Measurements from ENCODE around the gene DIP2C.

DIP2C gene

DNA sequence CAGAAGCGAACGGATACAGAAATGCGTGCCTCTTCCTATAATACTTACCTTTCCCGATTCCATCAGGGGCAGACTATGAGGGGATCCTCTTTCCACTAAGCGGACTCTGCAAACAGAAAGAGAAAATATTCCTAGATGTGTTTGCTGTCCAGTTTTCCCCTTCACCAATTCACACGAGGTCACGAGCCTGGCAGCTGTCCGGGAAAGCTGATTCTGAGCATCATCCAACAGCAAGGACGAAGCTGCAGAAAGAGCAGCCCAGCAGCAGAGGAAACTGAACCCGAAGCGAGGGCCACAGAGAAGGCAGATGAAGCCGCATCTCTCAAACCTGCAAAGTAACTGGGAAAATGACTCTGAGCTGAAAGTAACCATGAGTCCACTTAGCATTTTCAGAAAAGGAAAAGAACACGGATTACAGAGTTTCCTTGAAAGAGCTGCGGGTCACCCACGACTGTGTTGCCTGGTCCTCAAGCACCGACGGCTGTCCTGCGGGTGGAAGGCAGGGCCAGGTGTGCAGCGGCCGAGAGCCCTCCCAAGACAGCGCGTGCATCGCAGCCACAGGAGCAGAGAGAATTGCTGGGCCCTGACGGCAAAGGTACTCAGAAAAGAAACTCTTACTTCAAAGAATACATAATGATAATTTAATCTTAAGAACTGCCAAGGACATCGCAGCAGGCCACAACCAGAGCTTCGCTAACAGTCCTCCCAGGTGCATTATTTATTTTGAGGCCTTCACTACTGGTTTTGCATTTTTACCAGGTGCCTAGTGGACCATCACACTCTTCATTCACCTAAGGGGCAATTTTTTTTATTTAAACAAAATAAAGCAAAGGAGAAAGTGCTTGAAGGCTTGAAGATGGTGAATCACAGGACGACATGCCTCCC, 400.9 kb downstream of the DIP2C start:
- H3K27me3 ChIP-seq (ENCODE audit: insufficient read depth, low read length, poor library complexity, severe bottlenecking), result no peaks in the 10 kb centered on the region
- H3K4me3 ChIP-seq (ENCODE audit: low read length, poor library complexity, severe bottlenecking), result no peak overlapping the region
- no peak overlapping the region for H3K4me2 ChIP-seq (ENCODE audit: low read depth, low read length, poor library complexity, severe bottlenecking)
- no peaks in the 10 kb centered on the region for H3K9me3 ChIP-seq (ENCODE audit: insufficient read depth, low read depth, low read length)
- H3K79me2 ChIP-seq (ENCODE audit: insufficient read depth, low read length), result no peaks in the 10 kb centered on the region
- no peak overlapping the region for H2AFZ ChIP-seq (ENCODE audit: low read length)
- no peak for TF ChIP-seq EZH2phosphoT487 (IDR thresholded peaks at IDR 0.05; ENCODE audit: borderline replicate concordance)
- TF ChIP-seq, protein P1, sequence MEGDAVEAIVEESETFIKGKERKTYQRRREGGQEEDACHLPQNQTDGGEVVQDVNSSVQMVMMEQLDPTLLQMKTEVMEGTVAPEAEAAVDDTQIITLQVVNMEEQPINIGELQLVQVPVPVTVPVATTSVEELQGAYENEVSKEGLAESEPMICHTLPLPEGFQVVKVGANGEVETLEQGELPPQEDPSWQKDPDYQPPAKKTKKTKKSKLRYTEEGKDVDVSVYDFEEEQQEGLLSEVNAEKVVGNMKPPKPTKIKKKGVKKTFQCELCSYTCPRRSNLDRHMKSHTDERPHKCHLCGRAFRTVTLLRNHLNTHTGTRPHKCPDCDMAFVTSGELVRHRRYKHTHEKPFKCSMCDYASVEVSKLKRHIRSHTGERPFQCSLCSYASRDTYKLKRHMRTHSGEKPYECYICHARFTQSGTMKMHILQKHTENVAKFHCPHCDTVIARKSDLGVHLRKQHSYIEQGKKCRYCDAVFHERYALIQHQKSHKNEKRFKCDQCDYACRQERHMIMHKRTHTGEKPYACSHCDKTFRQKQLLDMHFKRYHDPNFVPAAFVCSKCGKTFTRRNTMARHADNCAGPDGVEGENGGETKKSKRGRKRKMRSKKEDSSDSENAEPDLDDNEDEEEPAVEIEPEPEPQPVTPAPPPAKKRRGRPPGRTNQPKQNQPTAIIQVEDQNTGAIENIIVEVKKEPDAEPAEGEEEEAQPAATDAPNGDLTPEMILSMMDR (conservative IDR thresholded peaks at IDR 0.05; ENCODE audit: low read length), result no peak
- H3F3A ChIP-seq (ENCODE audit: low read depth), result no peaks in the 10 kb centered on the region
- H3K9me2 ChIP-seq (replicated peaks; ENCODE audit: low read depth, low read length), result no peaks in the 10 kb centered on the region
- no peak overlapping the region for H3K9ac ChIP-seq (ENCODE audit: low read depth, low read length, poor library complexity, severe bottlenecking)
- no peaks in the 10 kb centered on the region for H3K36me3 ChIP-seq (ENCODE audit: insufficient read depth, low read length)
- H4K20me1 ChIP-seq (ENCODE audit: insufficient read depth, low read length, poor library complexity, severe bottlenecking), result no peaks in the 10 kb centered on the region
- H3K4me1 ChIP-seq (ENCODE audit: insufficient read depth, low read length, poor library complexity, severe bottlenecking), result peaks cover 6% of the 10 kb centered on the region

DNA sequence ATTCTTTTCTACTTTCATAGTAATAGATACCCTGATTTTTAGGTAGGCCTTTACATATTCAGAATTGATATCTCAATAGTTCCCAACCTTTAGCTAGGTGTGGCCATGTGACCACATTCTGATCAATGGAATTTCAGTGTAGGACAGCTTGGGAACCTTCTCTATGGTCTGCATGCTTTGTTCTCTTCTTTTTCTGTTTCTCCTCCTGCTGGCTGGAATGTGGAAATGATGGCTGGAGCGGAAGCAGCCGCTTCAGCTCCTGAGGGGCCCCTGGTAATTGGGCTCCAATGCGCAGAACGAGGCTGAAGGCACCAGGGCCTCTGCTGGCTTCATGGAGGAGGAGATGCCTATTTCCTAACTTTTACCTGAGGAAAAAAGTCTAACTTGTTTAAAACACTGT, 401.7 kb downstream of the DIP2C start:
- peaks cover 8% of the 10 kb centered on the region for H3K4me1 ChIP-seq (ENCODE audit: insufficient read depth, low read length, poor library complexity, severe bottlenecking)
- no peak overlapping the region for H3K4me3 ChIP-seq (ENCODE audit: low read length, poor library complexity, severe bottlenecking)
- H3K36me3 ChIP-seq (ENCODE audit: insufficient read depth, low read length), result no peaks in the 10 kb centered on the region
- no peak overlapping the region for H2AFZ ChIP-seq (ENCODE audit: low read length)
- H3K9me2 ChIP-seq (replicated peaks; ENCODE audit: low read depth, low read length), result no peaks in the 10 kb centered on the region
- H3K4me2 ChIP-seq (ENCODE audit: low read depth, low read length, poor library complexity, severe bottlenecking), result no peak overlapping the region
- no peaks in the 10 kb centered on the region for H3K27me3 ChIP-seq (ENCODE audit: insufficient read depth, low read length, poor library complexity, severe bottlenecking)
- H4K20me1 ChIP-seq (ENCODE audit: insufficient read depth, low read length, poor library complexity, severe bottlenecking), result no peaks in the 10 kb centered on the region
- H3F3A ChIP-seq (ENCODE audit: low read depth), result no peaks in the 10 kb centered on the region
- no peak overlapping the region for H3K9ac ChIP-seq (ENCODE audit: low read depth, low read length, poor library complexity, severe bottlenecking)
- TF ChIP-seq EZH2phosphoT487 (IDR thresholded peaks at IDR 0.05; ENCODE audit: borderline replicate concordance), result no peak
- TF ChIP-seq, protein P1 (conservative IDR thresholded peaks at IDR 0.05; ENCODE audit: low read length), result no peak
- no peaks in the 10 kb centered on the region for H3K79me2 ChIP-seq (ENCODE audit: insufficient read depth, low read length)
- H3K9me3 ChIP-seq (ENCODE audit: insufficient read depth, low read depth, low read length), result no peaks in the 10 kb centered on the region

DNA sequence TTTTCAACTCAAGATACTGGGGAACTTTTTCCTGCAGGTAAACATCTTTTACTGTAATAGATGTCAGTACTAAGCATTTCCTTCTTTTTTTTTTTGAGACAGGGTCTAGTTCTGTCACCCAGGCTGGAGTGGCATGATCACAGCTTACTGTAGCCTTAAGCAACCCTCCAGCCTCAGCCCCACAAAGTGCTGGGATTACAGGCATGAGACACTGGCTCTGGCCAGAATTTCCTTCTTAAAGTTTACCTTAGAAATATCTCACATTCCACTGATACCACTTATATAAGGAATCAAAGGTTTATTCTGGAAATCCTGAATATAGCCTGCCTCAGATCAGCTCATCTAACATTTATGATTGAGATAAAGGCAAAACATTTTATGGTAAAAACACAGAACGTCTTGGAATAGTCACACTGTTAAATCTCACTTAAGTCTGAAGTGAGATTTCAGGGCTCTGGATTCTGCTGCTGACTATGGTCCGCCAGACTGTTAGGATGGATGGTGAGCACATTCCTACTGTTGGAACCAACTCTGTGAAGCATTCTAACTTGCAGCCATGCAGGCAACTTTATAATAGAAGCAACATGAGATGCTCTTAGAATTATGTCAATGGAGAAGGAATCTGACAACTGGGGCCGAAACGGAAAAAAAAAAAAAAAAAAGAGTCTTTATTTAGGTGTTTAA, 402.3 kb downstream of the DIP2C start:
- no peaks in the 10 kb centered on the region for H3K27me3 ChIP-seq (ENCODE audit: insufficient read depth, low read length, poor library complexity, severe bottlenecking)
- TF ChIP-seq, protein P1 (conservative IDR thresholded peaks at IDR 0.05; ENCODE audit: low read length), result no peak
- no peak for TF ChIP-seq EZH2phosphoT487 (IDR thresholded peaks at IDR 0.05; ENCODE audit: borderline replicate concordance)
- H3K9me2 ChIP-seq (replicated peaks; ENCODE audit: low read depth, low read length), result no peaks in the 10 kb centered on the region
- peaks cover 15% of the 10 kb centered on the region for H3K4me1 ChIP-seq (ENCODE audit: insufficient read depth, low read length, poor library complexity, severe bottlenecking)
- H3K4me2 ChIP-seq (ENCODE audit: low read depth, low read length, poor library complexity, severe bottlenecking), result no peak overlapping the region
- H4K20me1 ChIP-seq (ENCODE audit: insufficient read depth, low read length, poor library complexity, severe bottlenecking), result no peaks in the 10 kb centered on the region
- H3K4me3 ChIP-seq (ENCODE audit: low read length, poor library complexity, severe bottlenecking), result no peak overlapping the region
- no peak overlapping the region for H2AFZ ChIP-seq (ENCODE audit: low read length)
- no peaks in the 10 kb centered on the region for H3F3A ChIP-seq (ENCODE audit: low read depth)
- no peaks in the 10 kb centered on the region for H3K36me3 ChIP-seq (ENCODE audit: insufficient read depth, low read length)
- H3K9me3 ChIP-seq (ENCODE audit: insufficient read depth, low read depth, low read length), result no peaks in the 10 kb centered on the region
- no peaks in the 10 kb centered on the region for H3K79me2 ChIP-seq (ENCODE audit: insufficient read depth, low read length)
- no peak overlapping the region for H3K9ac ChIP-seq (ENCODE audit: low read depth, low read length, poor library complexity, severe bottlenecking)

Measured in Loucy (cell line).